Activated CD4-positive, alpha-beta memory T cell treated with anti-CD3 and anti-CD28 coated beads for 36 hours (primary cell): ENCODE data around the gene LIN9. TPM values are rescaled to one million over a fixed set of nuclear protein-coding genes. Genes with fewer than 3 reads are reported as not detected.

Experiments used
- CTCF ChIA-PET: fragments of 350-600 bp; sonication (Branson Sonifier 250); formaldehyde crosslinking; loops from one replicate; lab custom pipeline; 2021; ENCODE audit warnings: antibody characterized with exemption, inconsistent platforms; lab: Charles Lee
- POLR2A ChIA-PET: fragments of 350-600 bp; sonication (Branson Sonifier 250); formaldehyde crosslinking; loops from one replicate; lab custom pipeline; 2021; ENCODE audit warnings: antibody characterized with exemption; lab: Charles Lee
- DNase-seq: peaks from one replicate; pipeline ENCODE4 v3.0.0-alpha.2; 2020
- H3K27ac Mint-ChIP-seq: one replicate; pipeline ENCODE4 v1.8.0; 2021; ENCODE audit warnings: mixed read lengths
- H3K27me3 Mint-ChIP-seq: one replicate; pipeline ENCODE4 v1.8.0; 2021; ENCODE audit warnings: mixed read lengths
- H3K36me3 Mint-ChIP-seq: one replicate; pipeline ENCODE4 v1.8.0; 2021; ENCODE audit warnings: mixed read lengths
- H3K4me1 Mint-ChIP-seq: one replicate; pipeline ENCODE4 v1.8.0; 2021; ENCODE audit warnings: low read depth, mixed read lengths
- H3K4me3 Mint-ChIP-seq: one replicate; pipeline ENCODE4 v1.8.0; 2021; ENCODE audit warnings: mild to moderate bottlenecking, mixed read lengths
- H3K9me3 Mint-ChIP-seq: one replicate; pipeline ENCODE4 v1.8.0; 2021; ENCODE audit warnings: mixed read lengths
- intact Hi-C: fragments of 100-400 bp; cut with micrococcal nuclease; formaldehyde crosslinking; loops from one replicate; pipeline ENCODE4 v1.15.1; 2023
- total RNA-seq, 2 experiments: library from RNA; stranded (reverse); gene quantifications; one replicate each; pipeline ENCODE4 v1.2.3, GENCODE V29; 2021

Gene LIN9
- total RNA-seq, 2 experiments from 2014 or later: 9.5 to 9.6 TPM

- intact Hi-C loops: no loop called here
- Mint-ChIP-seq H3K4me1 (peaks cover 9% of the 10 kb centered on the region), H3K36me3 (no peaks in the 10 kb centered on the region), H3K27me3 (peaks cover 14% of the 10 kb centered on the region), H3K9me3 (no peaks in the 10 kb centered on the region), H3K4me3 (no peak overlapping the region), H3K27ac (no peak overlapping the region)
- DNase-seq: no peak
- POLR2A ChIA-PET: no interaction called here
- CTCF ChIA-PET: interaction anchor here (1.1 kb wide), 1 partner anchor 189 kb away, joined by 3 read pairs; no protein-coding TSS in a partner anchor
Measured at GRCh38 chr1:226314055-226314454, 5.1 kb upstream of the LIN9 start.

GRCh38 chr1:226312065-226312464, 3.1 kb upstream of the LIN9 start:
- Mint-ChIP-seq H3K4me1 (peaks cover 12% of the 10 kb centered on the region), H3K9me3 (no peaks in the 10 kb centered on the region), H3K4me3 (no peak overlapping the region), H3K36me3 (no peaks in the 10 kb centered on the region), H3K27me3 (peaks cover 8% of the 10 kb centered on the region), H3K27ac (no peak overlapping the region)
- intact Hi-C loops: no loop called here
- POLR2A ChIA-PET: no interaction called here
- DNase-seq: no peak
- CTCF ChIA-PET: interaction anchor here (0.9 kb wide), 1 partner anchor 21 kb away, joined by 4 read pairs; no protein-coding TSS in a partner anchor

- Mint-ChIP-seq H3K4me1 (peaks cover 12% of the 10 kb centered on the region), H3K27ac (no peak overlapping the region), H3K4me3 (no peak overlapping the region), H3K36me3 (no peaks in the 10 kb centered on the region), H3K27me3 (peaks cover 8% of the 10 kb centered on the region), H3K9me3 (no peaks in the 10 kb centered on the region)
- ChIA-PET CTCF (interaction anchor here (0.9 to 2.4 kb wide), 4 partner anchors 22 to 297 kb away, joined by 3 to 12 read pairs (median 4); partner anchors contain the start of gene PARP1), POLR2A (no interaction called here)
- intact Hi-C loops: no loop called here
- DNase-seq: no peak
Measured at GRCh38 chr1:226311376-226311775, 2.4 kb upstream of the LIN9 start.

- DNase-seq: no peak
- Mint-ChIP-seq H3K27me3 (peaks cover 8% of the 10 kb centered on the region), H3K36me3 (no peaks in the 10 kb centered on the region), H3K9me3 (no peaks in the 10 kb centered on the region), H3K4me1 (peaks cover 12% of the 10 kb centered on the region), H3K27ac (no peak overlapping the region), H3K4me3 (no peak overlapping the region)
- POLR2A ChIA-PET: no interaction called here
- intact Hi-C loops: no loop called here
- CTCF ChIA-PET: interaction anchor here (1.0 to 2.6 kb wide), 7 partner anchors 23 to 298 kb away, joined by 3 to 16 read pairs (median 3); partner anchors contain the start of gene PARP1
Measured at GRCh38 chr1:226310637-226311195, 1.8 kb upstream of the LIN9 start.

GRCh38 chr1:226310245-226310540, 1.2 kb upstream of the LIN9 start:
- ChIA-PET POLR2A (interaction anchor here (1.4 to 1.8 kb wide), 2 partner anchors 23 to 98 kb away, joined by 6 to 8 read pairs; partner anchors contain the start of gene PARP1), CTCF (interaction anchor here (1.0 to 2.6 kb wide), 7 partner anchors 23 to 299 kb away, joined by 3 to 16 read pairs (median 3); no protein-coding TSS in a partner anchor)
- Mint-ChIP-seq H3K27ac (no peak overlapping the region), H3K9me3 (no peaks in the 10 kb centered on the region), H3K36me3 (no peaks in the 10 kb centered on the region), H3K4me1 (peaks cover 12% of the 10 kb centered on the region), H3K27me3 (peaks cover 8% of the 10 kb centered on the region), H3K4me3 (peak overlapping the region; percentile 65)
- DNase-seq: no peak
- intact Hi-C loops: no loop called here

- DNase-seq: no peak
- Mint-ChIP-seq H3K36me3 (no peaks in the 10 kb centered on the region), H3K27ac (peak overlapping the region; percentile 11), H3K4me1 (peaks cover 12% of the 10 kb centered on the region), H3K9me3 (no peaks in the 10 kb centered on the region), H3K27me3 (peaks cover 8% of the 10 kb centered on the region), H3K4me3 (peak overlapping the region; percentile 65)
- ChIA-PET CTCF (interaction anchor here (1.0 to 2.6 kb wide), 8 partner anchors 24 to 244 kb away, joined by 3 to 16 read pairs (median 6); partner anchors contain the start of gene PARP1), POLR2A (interaction anchor here (0.6 to 1.8 kb wide), 9 partner anchors 16 to 247 kb away, joined by 3 to 8 read pairs (median 4); partner anchors contain the start of genes ACBD3, H3-3A and PARP1)
- intact Hi-C loops: loop anchor here (1.0 to 2.0 kb wide), 2 partner anchors 24 to 97 kb away; no protein-coding TSS in a partner anchor
Measured at GRCh38 chr1:226309398-226310244, 657 bp upstream of the LIN9 start.

GRCh38 chr1:226308166-226308722, 720 bp downstream of the LIN9 start:
- DNase-seq: peak; percentile 43
- Mint-ChIP-seq H3K9me3 (no peaks in the 10 kb centered on the region), H3K4me3 (peak overlapping the region; percentile 89), H3K4me1 (peaks cover 12% of the 10 kb centered on the region), H3K27me3 (peaks cover 8% of the 10 kb centered on the region), H3K36me3 (peaks cover 1% of the 10 kb centered on the region), H3K27ac (peak overlapping the region; percentile 66)
- ChIA-PET POLR2A (interaction anchor here (1.1 to 1.8 kb wide), 2 partner anchors 100 to 121 kb away, joined by 3 to 8 read pairs; partner anchors contain the start of genes ACBD3 and PARP1), CTCF (interaction anchor here (0.7 to 4.1 kb wide), 8 partner anchors 25 to 243 kb away, joined by 3 to 17 read pairs (median 8); partner anchors contain the start of gene PARP1)
- intact Hi-C loops: loop anchor here (2.0 kb wide), 1 partner anchor 99 kb away; no protein-coding TSS in a partner anchor

- POLR2A ChIA-PET: interaction anchor here (0.6 kb wide), 1 partner anchor 222 kb away, joined by 3 read pairs; no protein-coding TSS in a partner anchor
Measured at GRCh38 chr1:226306425-226306824, 2.5 kb downstream of the LIN9 start.

GRCh38 chr1:226305184-226305583, 3.8 kb downstream of the LIN9 start:
- ChIA-PET POLR2A (no interaction called here), CTCF (interaction anchor here (4.1 kb wide), 1 partner anchor 28 kb away, joined by 17 read pairs; no protein-coding TSS in a partner anchor)
- no peak for DNase-seq
- no peak overlapping the region for H3K4me3 Mint-ChIP-seq
- intact Hi-C loops: no loop called here
- H3K9me3 Mint-ChIP-seq: no peaks in the 10 kb centered on the region
- no peak overlapping the region for H3K27ac Mint-ChIP-seq
- H3K4me1 Mint-ChIP-seq: peaks cover 11% of the 10 kb centered on the region
- H3K27me3 Mint-ChIP-seq: peaks cover 5% of the 10 kb centered on the region
- H3K36me3 Mint-ChIP-seq: peaks cover 2% of the 10 kb centered on the region

More at GRCh38 chr1:226306425-226306824, 2.5 kb downstream of the LIN9 start:
- intact Hi-C loops: no loop called here
- Mint-ChIP-seq H3K27ac (no peak overlapping the region), H3K9me3 (no peaks in the 10 kb centered on the region), H3K36me3 (peaks cover 2% of the 10 kb centered on the region), H3K27me3 (peaks cover 8% of the 10 kb centered on the region), H3K4me1 (peaks cover 13% of the 10 kb centered on the region), H3K4me3 (no peak overlapping the region)
- no peak for DNase-seq
- CTCF ChIA-PET: interaction anchor here (1.5 to 4.1 kb wide), 3 partner anchors 27 to 104 kb away, joined by 4 to 17 read pairs (median 6); partner anchors contain the start of gene PARP1

GRCh38 chr1:226304291-226304955, 4.5 kb downstream of the LIN9 start:
- ChIA-PET POLR2A (no interaction called here), CTCF (interaction anchor here (4.1 kb wide), 1 partner anchor 29 kb away, joined by 17 read pairs; no protein-coding TSS in a partner anchor)
- Mint-ChIP-seq H3K27me3 (no peaks in the 10 kb centered on the region), H3K4me1 (peaks cover 4% of the 10 kb centered on the region), H3K27ac (no peak overlapping the region), H3K36me3 (peaks cover 2% of the 10 kb centered on the region), H3K9me3 (no peaks in the 10 kb centered on the region), H3K4me3 (no peak overlapping the region)
- intact Hi-C loops: no loop called here
- no peak for DNase-seq

- no peak for DNase-seq
- H3K27me3 Mint-ChIP-seq: no peaks in the 10 kb centered on the region
- intact Hi-C loops: no loop called here
- no peaks in the 10 kb centered on the region for H3K9me3 Mint-ChIP-seq
- ChIA-PET POLR2A (no interaction called here), CTCF (interaction anchor here (0.8 to 1.6 kb wide), 3 partner anchors 31 to 177 kb away, joined by 3 to 7 read pairs (median 4); no protein-coding TSS in a partner anchor)
- no peak overlapping the region for H3K27ac Mint-ChIP-seq
- peaks cover 3% of the 10 kb centered on the region for H3K4me1 Mint-ChIP-seq
- H3K36me3 Mint-ChIP-seq: peaks cover 6% of the 10 kb centered on the region
- H3K4me3 Mint-ChIP-seq: no peak overlapping the region
Measured at GRCh38 chr1:226302731-226303130, 6.2 kb downstream of the LIN9 start.
